ENCODE measurements around the gene CENPX.

- TF ChIP-seq POLR2A (IDR thresholded peaks at IDR 0.05) (no peak), CTCF (IDR thresholded peaks at IDR 0.05) (no peak)
Measured at GRCh38 chr17:81983639-81984373, 38.9 kb downstream of the CENPX start.

Data from esophagus squamous epithelium (tissue), 4 donors.